Stimulated activated CD4-positive, alpha-beta T cell treated with anti-CD3 and anti-CD28 coated beads, Interleukin-2, amount 100 ng/mL, for 4 hours (primary cell): ENCODE measurements around the gene ZBTB39.
"Not testable (repeated sequence)": the region's sequence is repeated elsewhere in the genome, so short reads cannot be mapped to it uniquely, and the experiment has no call there.

Experiments used
- DNase-seq: peaks from one replicate; pipeline ENCODE4 v3.0.0-alpha.2; 2020; ENCODE audit warnings: low read depth

The ZBTB39 gene

DNA sequence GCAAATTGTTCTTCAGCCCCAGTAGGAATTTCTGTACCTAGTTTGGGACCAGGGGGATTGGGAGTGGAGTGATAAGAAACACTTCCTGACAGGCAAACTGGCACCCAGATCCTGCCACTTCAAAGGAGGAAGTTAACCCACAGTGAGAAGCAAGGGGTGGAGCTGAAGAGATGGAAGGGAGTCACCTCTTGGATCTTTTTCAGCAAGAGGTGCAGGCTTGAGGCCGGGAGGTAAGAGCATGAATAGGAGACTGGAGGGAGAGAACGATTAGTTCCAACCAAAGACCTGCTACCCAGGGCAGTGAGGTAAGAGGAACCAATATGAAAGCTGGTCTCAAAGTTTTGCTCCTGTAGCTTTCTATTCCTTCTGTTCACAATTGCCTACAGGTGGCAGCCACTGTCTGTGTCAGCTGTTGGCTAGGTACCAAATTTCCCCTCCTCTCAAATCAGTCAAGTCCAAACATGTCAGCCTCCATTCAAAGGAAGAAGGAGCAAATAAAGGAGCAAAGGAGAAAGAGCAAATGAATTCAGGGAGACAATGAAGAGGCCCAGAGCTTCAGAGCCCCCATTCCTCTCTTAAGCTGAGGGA is 24.9 kb upstream of the ZBTB39 start:
- DNase-seq = no peak

GRCh38 chr12:57029457-57029856 is 23.1 kb upstream of the ZBTB39 start:
- no peak for DNase-seq

DNA sequence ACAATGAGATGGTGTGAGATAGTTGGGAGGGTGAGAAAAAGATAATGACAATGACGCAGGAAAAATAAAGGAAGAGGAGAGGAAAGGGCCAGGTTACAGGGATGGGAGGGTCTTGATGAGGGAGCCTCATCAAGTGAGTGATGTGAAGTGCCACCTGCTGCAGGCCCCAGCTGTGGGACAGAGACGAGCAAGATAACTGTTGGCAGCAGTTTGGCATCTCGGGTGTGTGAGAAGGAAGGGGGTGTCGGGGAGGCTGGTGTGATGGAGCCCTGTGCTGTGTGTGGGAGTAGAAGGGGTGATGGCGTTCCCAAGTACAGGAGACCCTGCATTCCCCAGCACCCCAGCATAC is 21.4 kb upstream of the ZBTB39 start:
- DNase-seq = no peak

DNA sequence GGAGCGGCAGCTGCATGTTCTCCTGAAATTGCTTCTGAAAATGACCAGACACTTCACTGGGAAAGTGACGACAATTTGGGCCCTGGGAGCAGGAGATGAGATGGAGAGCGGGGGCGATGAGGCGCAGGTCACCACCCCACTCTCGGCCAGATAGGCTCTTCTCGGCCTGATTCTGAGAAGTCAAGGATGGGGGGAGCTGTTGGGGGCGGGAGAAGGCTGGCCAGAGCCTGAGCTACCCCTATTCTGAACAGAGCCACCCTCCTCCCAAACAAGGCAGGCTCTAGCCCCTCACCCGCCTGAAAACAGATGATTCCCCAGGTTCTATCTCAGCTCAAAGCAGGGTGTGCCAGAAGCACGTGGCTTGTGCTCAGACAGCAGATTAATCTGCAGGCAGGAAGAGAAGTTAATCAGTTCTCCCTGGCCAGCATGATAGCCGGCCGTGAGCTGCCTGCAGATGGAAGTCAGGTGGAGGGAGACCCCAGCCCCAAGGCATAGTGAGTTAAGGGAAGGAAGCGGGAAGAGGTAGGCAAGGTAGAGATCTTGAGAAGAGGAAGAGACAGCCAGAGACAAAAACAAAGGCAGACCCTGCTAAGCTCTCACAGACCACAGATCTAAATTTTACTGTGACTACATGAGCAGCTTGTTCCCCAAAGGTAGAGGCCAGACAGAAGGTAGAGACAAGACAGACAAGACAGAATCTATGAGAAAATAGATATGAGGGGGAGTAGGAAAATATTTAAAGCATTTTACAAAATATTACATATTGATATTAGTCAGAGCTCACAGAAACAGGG is 20.9 kb upstream of the ZBTB39 start:
- DNase-seq = no peak

GRCh38 chr12:57025196-57025595 is 18.9 kb upstream of the ZBTB39 start:
- DNase-seq = no peak

DNA sequence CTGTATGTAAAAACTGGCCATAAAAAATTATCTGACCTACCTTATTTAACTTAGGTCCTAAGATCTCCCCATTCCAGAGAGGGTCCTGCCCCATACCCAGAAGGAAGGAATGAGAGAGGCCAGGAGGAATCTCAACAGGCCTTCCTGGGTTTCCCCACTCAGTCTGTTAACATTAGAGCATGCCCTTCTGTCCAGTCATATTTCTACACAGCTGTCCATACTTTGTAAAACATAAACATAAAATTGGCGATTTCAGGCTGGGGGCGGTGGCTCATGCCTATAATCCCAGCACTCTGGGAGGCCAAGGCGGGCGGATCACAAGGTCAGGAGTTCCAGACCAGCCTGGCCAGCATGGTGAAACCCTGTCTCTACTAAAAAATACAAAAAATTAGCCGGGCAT is 16.0 kb upstream of the ZBTB39 start:
- not testable (repeated sequence) for DNase-seq

DNA sequence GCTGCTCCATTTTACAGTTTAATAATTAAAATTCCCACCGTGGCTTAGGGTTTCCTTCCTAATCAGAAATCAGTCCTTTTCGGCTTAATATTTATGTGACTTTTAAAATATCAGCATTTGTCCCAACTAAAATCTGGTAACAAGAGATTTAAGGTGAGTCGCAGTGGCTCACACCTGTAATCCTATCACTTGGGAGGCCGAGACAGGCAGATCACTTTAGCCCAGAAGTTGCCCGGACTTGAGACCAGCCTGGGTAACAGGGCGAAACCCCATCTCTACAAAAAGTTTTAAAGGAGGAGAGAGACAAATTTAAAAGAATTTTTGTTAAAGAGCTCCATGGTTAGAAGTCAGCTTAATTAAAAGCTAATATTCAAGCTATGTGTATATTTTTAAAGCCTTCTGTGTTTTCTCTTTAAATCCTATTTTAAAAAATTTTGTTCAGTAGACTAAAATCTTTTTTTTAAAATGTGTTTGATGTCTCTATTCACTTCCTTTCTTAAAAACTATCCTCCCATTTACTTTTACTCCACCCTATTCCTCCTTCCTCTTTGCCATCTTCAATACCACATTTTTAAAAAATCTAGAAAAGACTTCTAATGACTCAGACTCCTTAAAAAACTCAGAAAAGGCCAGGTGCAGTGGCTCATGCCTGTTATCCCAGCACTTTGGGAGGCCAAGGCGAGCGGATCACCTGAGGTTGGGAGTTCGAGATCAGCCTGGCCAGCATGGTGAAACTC is 13.8 kb upstream of the ZBTB39 start:
- no peak for DNase-seq

DNA sequence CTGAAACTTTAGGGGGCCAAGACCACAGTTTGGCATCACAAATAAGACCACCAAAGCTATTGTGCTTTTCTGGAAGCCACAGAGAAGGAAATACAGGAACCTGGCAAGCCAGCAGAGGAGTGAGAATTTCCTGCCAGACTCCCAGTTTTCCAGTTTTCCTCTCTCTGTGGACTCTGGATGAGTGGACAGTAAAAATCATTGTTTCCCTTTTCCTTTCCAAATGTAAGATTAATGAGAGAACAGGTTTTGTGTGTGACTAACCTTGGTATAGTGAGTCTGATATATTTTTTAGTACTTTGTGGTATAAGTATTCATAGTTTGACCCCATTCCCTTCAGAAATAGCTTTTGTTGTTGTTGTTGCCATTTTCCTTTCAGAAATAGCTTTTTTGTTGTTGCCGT is 12.6 kb upstream of the ZBTB39 start:
- DNase-seq = no peak

DNA sequence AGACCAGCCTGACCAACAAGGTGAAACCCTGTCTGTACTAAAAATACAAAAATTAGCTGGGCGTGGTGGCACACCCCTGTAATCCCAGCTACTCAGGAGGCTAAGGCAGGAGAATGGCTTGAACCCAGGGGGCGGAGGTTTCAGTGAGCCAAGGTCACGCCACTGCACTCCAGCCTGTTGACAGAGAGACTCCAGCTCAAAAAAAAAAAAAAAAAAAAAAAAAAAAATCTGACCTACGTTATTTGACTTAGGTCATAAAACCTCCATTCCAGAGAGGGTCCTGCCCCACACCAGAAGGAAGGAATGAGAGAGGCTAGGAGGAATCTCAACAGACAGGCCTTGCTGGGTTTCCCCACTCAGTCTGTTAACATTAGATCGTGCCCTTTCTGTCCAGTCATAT is 12.0 kb upstream of the ZBTB39 start:
- not testable (repeated sequence) for DNase-seq

- DNase-seq = no peak
These were observed 10.0 kb upstream of the ZBTB39 start, which contains the start of gene TAC3 for GRCh38 chr12:57016348-57016747. TAC3 (minus strand) TSS chr12:57016529; CDS start chr12:57015797, 732 bp downstream.

DNA sequence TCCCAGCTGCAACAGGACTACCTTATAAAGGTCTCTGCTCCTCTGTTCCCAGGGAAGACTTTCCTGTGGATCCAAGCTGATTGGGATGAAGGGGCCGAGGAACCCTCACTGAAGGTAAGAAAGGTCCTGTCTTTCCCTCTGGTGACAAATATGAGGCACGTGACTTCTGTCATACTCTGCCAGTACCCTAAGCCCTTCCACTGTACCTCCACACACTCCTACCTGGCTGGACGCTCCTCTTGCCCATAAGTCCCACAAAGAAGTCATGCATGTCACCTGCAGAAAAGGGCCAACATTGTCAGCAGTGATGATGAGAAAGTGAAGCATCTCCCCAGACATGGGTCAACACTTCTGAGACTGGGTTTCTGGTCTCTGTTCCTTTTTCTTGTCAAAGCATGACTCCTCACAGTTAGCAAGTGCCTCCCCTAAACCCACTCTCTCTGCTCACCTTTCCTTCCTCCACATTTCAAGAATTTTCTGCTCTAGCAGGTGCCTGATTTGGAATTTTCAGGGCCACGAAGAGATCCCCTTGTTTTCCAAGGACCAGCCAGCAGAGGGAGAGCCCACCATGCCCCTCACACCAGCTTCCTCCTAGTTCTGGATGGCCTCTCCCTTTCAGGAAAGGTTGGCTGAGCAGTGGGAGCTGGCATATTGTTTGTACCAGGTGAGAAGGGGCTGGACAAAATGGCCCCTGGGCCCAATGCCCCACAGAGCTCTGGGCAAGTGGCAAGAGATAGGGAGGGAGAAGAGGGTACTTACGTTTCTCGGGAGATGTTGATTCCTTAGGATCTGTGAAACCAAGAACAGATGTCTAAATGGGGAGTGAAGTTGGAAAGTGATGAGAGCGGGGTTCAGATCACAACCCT is 6.5 kb upstream of the ZBTB39 start:
- no peak for DNase-seq

GRCh38 chr12:57011438-57012424 is 5.4 kb upstream of the ZBTB39 start:
- DNase-seq = no peak

- no peak for DNase-seq
These were observed 4.4 kb upstream of the ZBTB39 start for GRCh38 chr12:57010627-57011247.

DNA sequence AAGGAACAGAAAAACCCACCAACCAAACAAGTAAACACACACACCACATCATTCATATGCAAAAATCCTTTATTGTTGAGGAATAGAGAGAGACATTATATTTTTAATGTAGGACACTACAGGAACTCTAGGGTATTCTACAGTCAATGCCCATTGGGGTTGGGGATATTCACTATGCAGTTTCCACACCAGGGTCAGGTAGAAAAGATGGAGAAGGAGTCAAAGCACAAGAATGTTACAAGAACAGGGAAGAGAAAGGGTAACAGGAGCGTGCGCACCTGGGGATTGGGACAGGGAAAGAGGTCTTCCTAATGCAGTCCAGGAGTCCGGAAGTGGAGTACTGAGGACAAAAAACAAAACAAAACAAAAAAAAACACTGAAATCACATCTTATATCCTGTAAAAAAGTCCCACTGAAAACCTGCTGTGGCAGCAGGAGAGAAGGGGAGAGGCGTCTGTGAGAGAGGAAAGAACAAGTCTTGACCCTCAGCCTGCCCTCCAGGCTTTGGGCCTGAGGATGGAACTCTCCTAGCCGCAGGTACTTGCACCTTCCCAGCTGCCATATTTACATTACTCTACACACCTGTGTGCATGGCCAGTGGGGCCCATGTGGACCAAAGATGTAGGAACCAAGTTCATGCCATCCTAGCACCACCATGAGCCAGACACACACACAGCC is 3.7 kb upstream of the ZBTB39 start:
- no peak for DNase-seq

DNA sequence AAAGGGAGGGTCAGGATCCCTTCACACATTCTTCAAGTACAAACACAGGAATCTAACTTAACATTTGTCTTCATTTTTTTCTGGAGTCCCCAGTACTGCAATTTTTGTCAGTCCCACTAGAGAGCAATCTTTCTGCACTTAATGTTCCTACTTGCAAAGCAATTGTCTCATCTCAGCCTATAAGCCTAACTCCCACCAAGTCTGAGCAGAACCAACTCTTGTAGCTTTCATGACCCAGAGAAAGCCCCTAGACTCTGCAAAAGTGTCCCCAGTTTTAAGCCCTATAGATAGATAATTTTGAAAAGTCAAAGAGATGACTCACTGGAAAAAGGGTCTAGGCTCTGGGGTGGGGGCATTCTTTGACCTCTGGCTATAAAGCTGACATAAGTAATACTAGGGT is 1.8 kb upstream of the ZBTB39 start:
- DNase-seq = no peak

GRCh38 chr12:57006809-57007475 is 596 bp upstream of the ZBTB39 start:
- peak; percentile 36 for DNase-seq

DNA sequence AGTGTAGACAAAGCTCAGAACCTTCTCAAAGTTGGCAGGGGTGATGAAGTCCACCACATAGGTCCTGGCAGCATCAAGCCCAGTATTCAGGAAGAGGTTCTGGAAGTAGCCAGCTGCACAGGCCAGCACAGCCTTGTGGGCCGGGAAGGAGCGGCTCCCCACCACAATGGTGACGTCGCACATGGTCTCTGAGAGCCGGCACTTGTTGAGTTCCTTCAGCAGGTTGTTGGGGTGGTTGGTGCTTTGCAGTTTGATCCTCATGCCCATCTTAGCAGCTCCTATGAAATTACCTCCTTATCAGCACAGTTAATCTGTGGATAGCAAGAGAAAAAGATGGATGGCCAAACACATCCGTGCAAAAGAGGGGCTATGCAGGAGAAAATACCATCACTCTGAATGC is 1.7 kb downstream of the ZBTB39 start:
- no peak for DNase-seq

DNA sequence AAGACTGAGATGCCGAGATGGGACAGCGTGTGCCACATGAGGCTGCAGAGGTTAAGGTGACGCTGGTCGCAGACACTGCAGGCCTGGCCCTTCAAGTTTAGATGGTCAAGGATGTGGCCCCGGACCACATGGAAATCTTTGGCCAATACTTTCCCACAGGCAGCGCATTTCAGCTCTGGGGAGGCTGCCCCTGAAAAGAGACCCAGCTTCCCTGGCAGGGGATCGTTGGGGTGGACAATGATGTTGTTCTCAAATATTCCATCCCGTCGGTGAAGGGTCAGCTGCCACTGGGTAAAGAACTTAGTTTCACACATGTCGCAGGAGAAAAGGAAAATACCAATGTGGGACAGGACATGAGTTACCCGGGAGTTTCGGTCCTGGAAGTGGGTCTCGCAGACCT is 3.0 kb downstream of the ZBTB39 start:
- no peak for DNase-seq

DNA sequence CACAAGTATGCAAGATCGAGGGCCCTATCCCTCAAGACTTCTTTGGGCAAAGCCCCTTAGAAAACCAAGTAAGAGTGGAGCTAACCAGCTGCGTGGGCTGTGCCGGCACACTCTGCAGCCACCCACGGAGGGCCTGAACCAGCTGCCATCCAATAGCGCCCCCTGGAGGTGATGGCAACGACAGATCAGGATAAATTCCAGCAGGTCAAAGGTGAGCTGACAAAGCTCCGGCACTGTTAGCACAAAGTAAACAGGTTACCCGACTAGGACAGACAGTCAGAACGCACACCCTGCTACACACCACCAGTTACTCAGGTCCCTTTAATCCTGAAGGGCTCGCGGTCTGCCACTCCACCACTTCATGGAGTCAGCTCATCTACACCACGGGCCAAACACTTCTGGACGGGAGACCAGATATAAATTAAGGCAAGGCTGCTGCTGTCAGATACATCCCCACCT is 4.9 kb downstream of the ZBTB39 start:
- peak; percentile 76 for DNase-seq
